ENCODE results near the gene METTL15.

DNA sequence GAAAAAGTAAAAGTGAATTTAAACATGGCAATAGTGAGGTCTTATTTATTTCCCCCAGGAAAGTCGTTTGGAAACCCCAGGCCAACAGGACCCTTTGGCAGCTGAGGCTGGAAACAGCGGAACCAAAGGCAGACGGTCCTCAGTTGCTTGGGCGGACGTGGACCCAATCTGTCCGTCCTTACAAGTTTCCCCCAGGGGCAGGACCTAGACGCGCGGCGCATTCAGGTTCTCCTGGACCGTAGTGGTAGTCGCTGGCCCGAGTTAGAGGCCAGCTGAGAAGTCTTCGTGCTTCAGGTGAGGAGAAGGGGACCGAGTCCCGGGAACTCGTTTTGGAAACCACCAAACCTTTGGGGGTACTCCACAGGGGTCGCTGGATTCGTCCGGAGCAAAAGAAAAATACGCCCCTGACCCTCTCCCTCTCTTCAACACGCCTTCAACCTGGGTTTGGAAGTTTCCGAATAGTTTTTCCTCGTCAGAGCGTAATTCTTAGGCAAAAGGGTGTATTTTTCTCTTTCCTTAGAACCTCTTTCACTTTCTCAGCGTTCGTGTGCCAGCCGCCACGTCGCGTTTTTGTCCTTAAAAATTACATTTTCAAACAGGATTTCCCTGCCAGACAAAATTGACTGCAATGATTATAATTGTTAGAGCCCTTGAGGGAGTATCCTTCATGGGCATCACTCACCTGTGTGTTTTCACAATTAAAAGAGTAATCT, 2.1 kb downstream of the METTL15 start:
- TF ChIP-seq, protein P1, sequence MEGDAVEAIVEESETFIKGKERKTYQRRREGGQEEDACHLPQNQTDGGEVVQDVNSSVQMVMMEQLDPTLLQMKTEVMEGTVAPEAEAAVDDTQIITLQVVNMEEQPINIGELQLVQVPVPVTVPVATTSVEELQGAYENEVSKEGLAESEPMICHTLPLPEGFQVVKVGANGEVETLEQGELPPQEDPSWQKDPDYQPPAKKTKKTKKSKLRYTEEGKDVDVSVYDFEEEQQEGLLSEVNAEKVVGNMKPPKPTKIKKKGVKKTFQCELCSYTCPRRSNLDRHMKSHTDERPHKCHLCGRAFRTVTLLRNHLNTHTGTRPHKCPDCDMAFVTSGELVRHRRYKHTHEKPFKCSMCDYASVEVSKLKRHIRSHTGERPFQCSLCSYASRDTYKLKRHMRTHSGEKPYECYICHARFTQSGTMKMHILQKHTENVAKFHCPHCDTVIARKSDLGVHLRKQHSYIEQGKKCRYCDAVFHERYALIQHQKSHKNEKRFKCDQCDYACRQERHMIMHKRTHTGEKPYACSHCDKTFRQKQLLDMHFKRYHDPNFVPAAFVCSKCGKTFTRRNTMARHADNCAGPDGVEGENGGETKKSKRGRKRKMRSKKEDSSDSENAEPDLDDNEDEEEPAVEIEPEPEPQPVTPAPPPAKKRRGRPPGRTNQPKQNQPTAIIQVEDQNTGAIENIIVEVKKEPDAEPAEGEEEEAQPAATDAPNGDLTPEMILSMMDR (IDR thresholded peaks at IDR 0.05) = peak in 2 of 7 experiments; percentile 15 to 16
- peak in 2 of 3 donors; percentile 61 to 72 for TF ChIP-seq POLR2A (IDR thresholded peaks at IDR 0.05)
